HG03139 (cell line): ENCODE results near the gene MAN2B1.
"Not testable (repeated sequence)": the region's sequence is repeated elsewhere in the genome, so short reads cannot be mapped to it uniquely, and the experiment has no call there.

Source experiments
- ATAC-seq: cut with Tn5 transposase; IDR thresholded peaks from one replicate; pipeline ENCODE4 v1.9.1; 2021; ENCODE audit not compliant: unreplicated experiment

MAN2B1 gene

DNA sequence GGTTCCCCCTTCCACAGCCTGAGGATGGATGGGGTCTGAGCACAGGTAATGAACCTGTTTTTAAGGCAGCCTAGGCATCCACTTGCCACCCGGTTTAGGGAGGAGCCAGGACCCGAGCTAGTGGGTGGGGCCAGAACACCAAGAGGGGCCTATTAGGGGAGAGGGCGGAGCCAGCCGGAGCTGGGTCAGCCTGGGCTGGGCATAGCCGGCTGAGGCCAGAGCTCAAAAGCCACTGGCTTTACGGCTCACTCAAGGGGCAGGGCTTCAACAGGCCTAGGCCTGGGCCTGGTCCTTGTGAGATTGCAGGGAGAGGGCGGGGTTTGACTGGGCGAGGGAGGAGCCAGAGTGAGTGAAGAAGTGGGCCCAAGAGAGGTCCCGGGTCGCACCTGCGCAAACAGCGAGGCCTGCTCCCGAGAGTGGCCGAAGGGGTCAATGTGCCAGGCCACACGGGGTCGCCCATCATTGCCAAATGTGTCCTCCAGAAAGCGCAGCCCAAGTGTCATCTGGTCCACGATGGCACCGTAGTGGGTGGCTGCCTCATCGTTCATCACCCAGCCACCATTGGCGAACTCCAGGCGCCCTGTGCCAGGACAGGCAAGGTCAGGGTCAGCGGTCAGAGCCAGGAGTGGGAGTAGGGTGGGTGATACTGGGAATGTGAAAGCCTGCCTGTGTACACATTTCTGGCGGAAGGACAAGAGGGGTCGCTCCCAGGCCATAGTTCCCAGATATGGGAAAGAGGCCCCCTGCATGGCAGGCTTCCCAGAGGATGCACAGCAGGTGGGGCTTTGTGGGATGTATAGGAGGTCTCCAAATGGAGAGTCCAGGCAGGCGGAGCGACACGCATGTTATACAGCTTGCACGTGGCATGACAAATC, 1.9 kb downstream of the MAN2B1 start:
- ATAC-seq: no peak

DNA sequence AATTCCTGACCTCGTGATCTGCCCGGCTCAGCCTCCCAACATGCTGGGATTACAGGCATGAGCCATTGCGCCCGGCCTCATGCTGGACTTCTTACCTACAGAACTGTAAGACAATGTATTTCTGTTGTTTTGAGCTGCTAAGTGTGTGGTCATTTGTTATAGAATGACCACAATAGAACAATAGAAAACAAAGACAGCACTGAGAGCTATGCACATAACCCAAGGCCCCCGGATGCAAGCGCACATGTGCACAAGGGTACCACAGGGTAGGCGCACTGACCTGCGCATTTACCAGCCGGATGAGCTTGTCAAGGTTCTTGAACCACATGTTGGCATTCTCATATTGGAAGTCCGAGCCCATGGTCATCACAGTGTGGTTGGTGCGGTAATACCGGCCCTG, 5.6 kb downstream of the MAN2B1 start:
- ATAC-seq: no peak

- no peak for ATAC-seq
Observed at GRCh38 chr19:12657966-12658365, 8.6 kb downstream of the MAN2B1 start.

DNA sequence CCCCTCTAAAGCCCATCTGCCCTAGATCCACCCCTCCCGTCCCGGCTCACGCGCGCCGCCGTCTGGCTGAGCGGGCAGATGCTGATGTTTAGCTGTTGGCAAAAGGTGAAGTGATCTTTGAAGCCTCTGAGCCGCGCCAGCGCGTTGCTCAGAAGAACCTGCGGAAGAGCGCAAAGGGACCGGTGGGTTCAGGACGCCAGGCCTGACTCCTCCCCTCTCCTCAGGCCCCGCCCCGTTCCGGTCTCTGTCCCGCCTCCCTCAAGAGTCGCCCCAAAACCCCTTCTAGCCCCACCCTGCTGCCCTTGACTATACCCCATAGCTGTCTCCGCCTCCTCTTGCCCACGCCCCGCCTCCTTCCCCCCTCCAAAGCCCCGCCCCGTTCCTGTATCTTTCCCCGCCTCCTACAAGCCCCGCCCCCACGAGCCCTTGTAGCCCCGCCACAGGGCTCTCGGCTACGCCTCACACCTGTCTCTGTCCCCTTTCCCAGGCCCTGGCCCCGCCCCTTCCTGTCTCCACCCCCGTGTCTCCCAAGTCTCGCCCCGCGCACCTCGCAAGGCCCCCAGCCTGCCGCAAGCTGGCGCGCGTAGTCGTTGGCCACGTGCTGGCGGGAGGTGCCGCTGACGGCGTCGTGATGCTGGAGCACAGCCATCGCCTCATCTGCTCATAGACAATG, 9.5 kb downstream of the MAN2B1 start:
- ATAC-seq: no peak

DNA sequence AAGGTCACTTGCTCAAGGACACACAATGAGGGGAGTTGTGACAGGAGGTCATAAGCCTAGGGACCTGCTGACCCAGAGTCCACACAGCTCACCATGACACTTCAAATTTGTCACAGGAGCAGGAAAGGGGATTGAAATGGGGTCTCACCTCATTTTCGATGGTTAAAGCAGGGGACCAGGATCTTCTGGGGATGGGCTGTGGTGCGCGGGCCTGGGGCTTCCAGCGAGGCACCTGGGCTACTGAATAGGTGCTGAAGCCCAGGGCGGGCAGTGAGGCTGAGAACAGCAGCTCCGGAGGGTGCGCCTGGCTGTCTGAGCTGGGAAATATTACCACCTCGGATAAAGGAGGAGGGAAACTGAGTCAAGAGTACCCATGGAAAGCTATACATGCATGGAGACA, 11.0 kb downstream of the MAN2B1 start:
- no peak for ATAC-seq

GRCh38 chr19:12652219-12652618, 14.3 kb downstream of the MAN2B1 start:
- no peak for ATAC-seq

GRCh38 chr19:12649941-12650340, 16.6 kb downstream of the MAN2B1 start:
- no peak for ATAC-seq

DNA sequence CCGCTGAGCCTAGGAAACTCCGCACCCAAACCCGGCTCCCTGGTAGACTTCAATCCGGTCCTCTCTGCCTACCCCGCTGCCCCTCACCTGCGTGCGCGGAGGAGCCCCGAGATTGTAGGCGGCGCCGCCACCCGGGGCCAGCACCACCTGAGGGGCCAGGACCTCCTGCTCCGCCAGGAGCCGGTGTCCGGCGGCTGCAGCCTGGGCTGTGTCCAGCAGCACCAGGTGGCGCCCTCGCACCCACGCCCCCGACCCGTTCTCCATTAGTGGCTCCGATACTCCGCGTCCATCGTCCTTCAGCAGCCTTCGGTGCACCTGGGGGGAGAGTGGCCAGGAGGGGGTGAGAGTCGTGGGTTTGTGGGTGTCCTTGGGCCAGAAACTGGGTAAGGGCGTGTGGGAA, 18.5 kb downstream of the MAN2B1 start:
- ATAC-seq: no peak

DNA sequence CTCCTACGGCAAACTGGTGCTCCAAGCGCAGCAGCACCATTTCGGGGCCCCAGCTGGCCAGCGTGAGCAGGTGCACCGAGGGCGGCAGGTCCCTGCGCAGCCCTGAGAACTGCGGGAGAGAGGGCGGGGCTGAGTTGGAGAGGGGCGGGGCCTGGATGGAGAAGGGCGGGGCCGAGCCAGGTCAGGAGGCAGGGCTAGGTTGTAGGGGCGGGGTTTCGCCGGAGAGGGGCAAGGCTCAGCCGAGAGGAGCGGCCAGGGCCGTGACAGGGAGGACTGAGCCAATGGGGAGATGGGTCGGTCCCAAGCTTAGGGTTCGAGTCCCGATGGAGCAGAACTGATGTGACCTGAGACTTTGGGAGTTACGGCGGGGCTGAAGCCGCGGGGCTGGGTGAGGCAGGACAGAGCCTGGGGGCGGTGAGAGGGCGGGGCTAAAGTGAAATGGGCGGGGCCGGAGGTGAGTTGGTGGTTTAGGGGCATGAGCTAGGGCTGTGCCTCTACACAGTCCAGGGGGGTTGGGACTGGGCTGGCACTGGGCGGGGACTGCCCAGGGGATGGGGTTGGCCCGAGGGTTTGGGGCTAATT, 19.0 kb downstream of the MAN2B1 start:
- ATAC-seq: no peak

GRCh38 chr19:12647047-12647446, 19.5 kb downstream of the MAN2B1 start:
- ATAC-seq: no peak

GRCh38 chr19:12646551-12646950, 20.0 kb downstream of the MAN2B1 start:
- ATAC-seq: no peak

DNA sequence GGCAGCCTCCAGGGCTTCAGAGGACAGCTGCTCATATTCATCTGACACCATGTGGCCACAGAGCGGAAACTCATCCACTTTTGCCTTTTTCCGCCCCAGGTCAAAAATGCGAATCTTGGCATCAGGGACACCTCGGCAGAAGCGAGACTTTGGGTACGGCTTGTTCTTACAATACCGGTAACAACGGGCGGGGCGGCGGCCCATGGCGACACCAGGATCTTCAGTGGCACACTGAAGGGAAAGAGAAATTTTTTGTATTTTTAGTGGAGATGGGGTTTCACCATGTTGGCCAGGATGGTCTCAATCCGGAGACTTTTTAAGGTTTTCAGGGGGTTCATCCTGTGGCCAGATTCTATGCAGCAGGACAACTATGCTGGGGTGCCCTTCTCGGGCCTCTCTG, 22.8 kb downstream of the MAN2B1 start:
- ATAC-seq: not testable (repeated sequence)

GRCh38 chr19:12642506-12642905, 24.0 kb downstream of the MAN2B1 start:
- ATAC-seq: no peak

DNA sequence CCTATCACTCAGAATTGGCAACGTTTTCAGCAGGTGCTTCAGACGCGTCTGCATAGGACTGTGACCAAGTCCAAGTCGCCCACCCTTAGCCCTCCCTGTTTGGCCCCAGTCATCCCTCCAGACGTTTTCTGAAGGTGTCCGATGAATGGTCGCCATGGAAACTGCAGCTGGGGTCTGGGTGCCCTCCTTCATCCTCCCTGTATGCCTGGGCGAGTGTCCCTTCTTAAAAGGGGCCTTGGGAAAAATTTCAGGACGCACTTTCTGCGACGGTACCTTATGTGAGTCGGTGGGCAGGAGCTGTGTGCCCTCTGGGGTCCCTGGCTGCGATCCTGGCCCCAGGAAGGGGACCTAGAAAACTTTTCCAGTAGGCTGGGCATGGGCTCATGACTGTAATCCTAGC, 25.1 kb downstream of the MAN2B1 start:
- ATAC-seq: no peak

DNA sequence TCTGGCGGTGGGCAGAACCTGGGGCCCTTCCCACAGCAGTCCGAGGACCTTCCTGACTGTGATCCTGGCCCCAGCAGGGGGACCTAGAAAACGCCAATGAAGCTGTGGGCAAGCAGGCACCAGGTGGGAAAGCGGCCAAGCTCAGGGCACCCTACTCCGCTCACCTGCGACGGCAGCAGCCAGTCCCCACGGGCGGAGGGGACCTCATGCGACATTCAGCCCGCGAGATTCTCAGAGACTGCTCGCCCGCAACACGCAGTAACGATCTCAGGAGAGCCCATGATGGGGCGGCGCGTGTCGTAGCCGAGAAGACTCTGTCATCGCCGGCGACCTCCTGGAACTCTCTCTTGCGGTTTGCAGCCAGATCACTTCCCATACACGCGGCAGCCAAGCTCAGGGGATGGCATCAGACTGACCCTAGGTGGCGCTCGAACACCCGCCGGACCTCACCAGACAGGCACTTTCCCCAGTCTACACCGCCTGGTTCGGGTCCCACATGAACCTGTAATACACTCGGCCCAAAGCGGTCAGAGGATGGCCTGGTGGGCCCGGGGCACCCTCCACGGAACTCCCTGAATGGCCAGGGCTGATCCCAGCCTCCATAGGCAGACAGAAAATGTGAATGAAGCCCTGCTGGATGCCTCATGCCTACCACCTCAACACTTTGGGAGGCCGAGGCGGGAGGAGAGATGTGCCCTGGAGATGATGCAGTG, 26.5 kb downstream of the MAN2B1 start:
- ATAC-seq: no peak

- no peak for ATAC-seq
Observed at GRCh38 chr19:12638611-12639182, 27.8 kb downstream of the MAN2B1 start.

DNA sequence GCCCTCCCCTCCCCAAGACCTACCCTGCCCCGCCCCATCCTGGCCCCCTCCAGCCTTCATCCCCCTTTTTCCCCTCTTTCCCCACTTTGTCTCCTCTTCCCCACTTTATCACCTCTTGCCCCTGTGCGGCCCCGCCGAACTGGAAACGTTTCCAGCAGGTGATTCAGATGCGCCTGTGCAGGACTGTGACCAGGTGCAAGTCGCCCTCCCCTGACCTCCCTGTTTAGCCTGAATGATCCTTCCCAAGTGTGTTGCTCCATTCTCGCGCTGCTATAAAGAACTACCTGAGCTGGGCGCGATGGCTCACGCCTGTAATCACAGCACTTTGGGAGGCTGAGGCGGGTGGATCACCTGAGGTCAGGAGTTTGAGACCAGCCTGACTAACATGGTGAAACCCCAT, 29.9 kb downstream of the MAN2B1 start:
- no peak for ATAC-seq

GRCh38 chr19:12629215-12629614, 37.3 kb downstream of the MAN2B1 start:
- no peak for ATAC-seq

GRCh38 chr19:12628040-12629022, 38.2 kb downstream of the MAN2B1 start:
- ATAC-seq: no peak

DNA sequence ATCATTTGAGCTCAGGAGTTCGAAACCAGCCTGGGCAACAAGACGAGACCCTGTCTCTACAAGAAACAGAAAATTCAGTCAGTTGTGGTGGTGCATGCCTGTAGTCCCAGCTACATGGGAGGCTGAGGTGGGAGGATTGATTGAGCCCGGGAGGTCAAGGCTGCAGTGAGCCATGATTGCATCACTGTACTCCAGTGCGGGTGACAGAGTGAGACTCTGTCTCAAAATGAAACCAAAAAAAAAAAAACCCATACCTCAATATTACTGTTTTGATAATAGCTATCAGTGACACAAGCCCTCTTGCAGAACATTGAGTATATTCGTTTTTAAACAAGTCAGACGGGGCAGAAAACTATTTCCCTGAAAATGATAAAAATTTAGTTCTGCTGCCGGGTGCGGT, 39.6 kb downstream of the MAN2B1 start:
- ATAC-seq: no peak
